Measurements from ENCODE around the gene CRPPA. TPM values are rescaled to one million over a fixed set of nuclear protein-coding genes. Genes with fewer than 3 reads are reported as not detected.

The CRPPA gene
- total and polyA plus RNA-seq, 2 donors (not counting 1 experiment from before 2014, with no cell fraction given) = 0.16 to 1.2 TPM

GRCh38 chr7:16433568-16434122 lies 12.3 kb upstream of the CRPPA start:
- Histone ChIP-seq H3K4me1 (ENCODE audit: control insufficient read depth in 2 of 2, insufficient read depth in 2 of 2, low read length in 2 of 2) (no peaks in the 10 kb centered on the region), H3K4me2 (replicated peaks; ENCODE audit: low read depth, low read length, poor library complexity, severe bottlenecking) (no peak overlapping the region), H3K36me3 (replicated peaks in 1 of 2; ENCODE audit: control extremely low read depth in 1 of 2, control insufficient read depth in 1 of 2, extremely low read depth in 1 of 2, insufficient read depth in 2 of 2, low read length in 1 of 2) (no peaks in the 10 kb centered on the region), H3K79me2 (ENCODE audit: control insufficient read depth, insufficient read depth, low read length) (no peaks in the 10 kb centered on the region), H4K20me1 (ENCODE audit: control insufficient read depth, insufficient read depth, low read length, poor library complexity, severe bottlenecking) (no peaks in the 10 kb centered on the region), H3K27ac (ENCODE audit: low read length in 2 of 2) (no peak overlapping the region), H3K27me3 (replicated peaks in 1 of 4; ENCODE audit: control extremely low read depth in 1 of 4, control insufficient read depth in 3 of 4, insufficient read depth in 4 of 4, low read length in 3 of 4) (no peaks in the 10 kb centered on the region), H3K4me3 (ENCODE audit: control extremely low read depth in 1 of 5, extremely low read depth in 1 of 5, insufficient read depth in 1 of 5, low read depth in 2 of 5, low read length in 4 of 5) (no peak overlapping the region), H3K9ac (ENCODE audit: low read length) (no peak overlapping the region), H2AFZ (ENCODE audit: insufficient read depth, low read depth, low read length, poor library complexity, severe bottlenecking) (no peak overlapping the region), H3K9me3 (ENCODE audit: control extremely low read depth in 1 of 3, control insufficient read depth in 2 of 3, insufficient read depth in 1 of 3, low read length in 2 of 3) (no peaks in the 10 kb centered on the region)
- H3K9me3 Mint-ChIP-seq (ENCODE audit: insufficient read depth) = no peaks in the 10 kb centered on the region
- ATAC-seq (ENCODE audit: low read depth) (no peak), DNase-seq (no peak)
- H3K4me3 Mint-ChIP-seq = no peak overlapping the region
- no peaks in the 10 kb centered on the region for H3K4me1 Mint-ChIP-seq
- peaks cover 12% of the 10 kb centered on the region for H3K27me3 Mint-ChIP-seq
- 60% methylated on average over 1 of the region's 2 CpGs for WGBS (ENCODE audit: insufficient coverage)
- CTCF ChIA-PET = interaction anchor here (0.5 to 5.4 kb wide), 5 partner anchors 10 to 1197 kb away, joined by 3 to 41 read pairs (median 10); partner anchors contain the start of gene CRPPA
- no peak for TF ChIP-seq CTCF (IDR thresholded peaks at IDR 0.05)
- no peak for TF ChIP-seq EZH2 (IDR thresholded peaks at IDR 0.05; ENCODE audit: borderline replicate concordance, insufficient read depth, low read depth, low read length, poor library complexity, severe bottlenecking)
- H3K27ac Mint-ChIP-seq = no peak overlapping the region
- intact Hi-C loops (cut with micrococcal nuclease) = no loop called here
- POLR2A ChIA-PET = no interaction called here

GRCh38 chr7:16432425-16432731 lies 11.0 kb upstream of the CRPPA start:
- Histone ChIP-seq H3K36me3 (replicated peaks in 1 of 2; ENCODE audit: control extremely low read depth in 1 of 2, control insufficient read depth in 1 of 2, extremely low read depth in 1 of 2, insufficient read depth in 2 of 2, low read length in 1 of 2) (no peaks in the 10 kb centered on the region), H3K9me3 (ENCODE audit: control extremely low read depth in 1 of 3, control insufficient read depth in 2 of 3, insufficient read depth in 1 of 3, low read length in 2 of 3) (no peaks in the 10 kb centered on the region), H4K20me1 (ENCODE audit: control insufficient read depth, insufficient read depth, low read length, poor library complexity, severe bottlenecking) (no peaks in the 10 kb centered on the region), H2AFZ (ENCODE audit: insufficient read depth, low read depth, low read length, poor library complexity, severe bottlenecking) (no peak overlapping the region), H3K79me2 (ENCODE audit: control insufficient read depth, insufficient read depth, low read length) (no peaks in the 10 kb centered on the region), H3K4me3 (ENCODE audit: control extremely low read depth in 1 of 5, extremely low read depth in 1 of 5, insufficient read depth in 1 of 5, low read depth in 2 of 5, low read length in 4 of 5) (no peak overlapping the region), H3K4me2 (replicated peaks; ENCODE audit: low read depth, low read length, poor library complexity, severe bottlenecking) (no peak overlapping the region), H3K27me3 (replicated peaks in 1 of 4; ENCODE audit: control extremely low read depth in 1 of 4, control insufficient read depth in 3 of 4, insufficient read depth in 4 of 4, low read length in 3 of 4) (no peaks in the 10 kb centered on the region), H3K4me1 (ENCODE audit: control insufficient read depth in 2 of 2, insufficient read depth in 2 of 2, low read length in 2 of 2) (no peaks in the 10 kb centered on the region), H3K9ac (ENCODE audit: low read length) (no peak overlapping the region), H3K27ac (ENCODE audit: low read length in 2 of 2) (no peak overlapping the region)
- Mint-ChIP-seq H3K27me3 (peaks cover 7% of the 10 kb centered on the region), H3K4me3 (no peak overlapping the region), H3K9me3 (ENCODE audit: insufficient read depth) (no peaks in the 10 kb centered on the region), H3K27ac (no peak overlapping the region), H3K4me1 (no peaks in the 10 kb centered on the region)
- DNase-seq (no peak), ATAC-seq (ENCODE audit: low read depth) (no peak)
- POLR2A ChIA-PET = no interaction called here
- CTCF ChIA-PET = interaction anchor here (1.1 to 5.4 kb wide), 5 partner anchors 11 to 485 kb away, joined by 3 to 41 read pairs (median 10); partner anchors contain the start of gene CRPPA
- no peak for TF ChIP-seq EZH2 (IDR thresholded peaks at IDR 0.05; ENCODE audit: borderline replicate concordance, insufficient read depth, low read depth, low read length, poor library complexity, severe bottlenecking)
- TF ChIP-seq CTCF (IDR thresholded peaks at IDR 0.05) = no peak
- intact Hi-C loops (cut with micrococcal nuclease) = loop anchor here (1.0 kb wide), 2 partner anchors 133 to 486 kb away; no protein-coding TSS in a partner anchor
- WGBS (ENCODE audit: insufficient coverage) = no CpG with 5 or more reads among the region's 1 CpG
